GM12875 (cell line): ENCODE measurements around the gene SYT9.

Source experiments
- H3K4me3 ChIP-seq: one replicate; pipeline ENCODE4 v1.5.1; 2011; ENCODE audit warnings: low read depth, low read length, control low read depth
- CTCF ChIP-seq: IDR thresholded peaks from 2 replicates; pipeline ENCODE4 v1.5.1; 2011; ENCODE audit warnings: low read depth, mild to moderate bottlenecking, control low read depth, inconsistent platforms, low read length, moderate library complexity, borderline replicate concordance; ENCODE audit not compliant: insufficient read depth

SYT9 gene

GRCh38 chr11:7445564-7445963 lies 193.9 kb downstream of the SYT9 start:
- no peak overlapping the region for H3K4me3 ChIP-seq
- no peak for TF ChIP-seq CTCF

- no peak overlapping the region for H3K4me3 ChIP-seq
- no peak for TF ChIP-seq CTCF
Observed at GRCh38 chr11:7448201-7448600, 196.5 kb downstream of the SYT9 start.

- no peak overlapping the region for H3K4me3 ChIP-seq
- no peak for TF ChIP-seq CTCF
Observed at GRCh38 chr11:7449211-7449840, 197.6 kb downstream of the SYT9 start.

- no peak for TF ChIP-seq CTCF
- H3K4me3 ChIP-seq, result no peak overlapping the region
Observed at GRCh38 chr11:7449841-7450214, 198.1 kb downstream of the SYT9 start.

- no peak for TF ChIP-seq CTCF
- H3K4me3 ChIP-seq, result no peak overlapping the region
Observed at GRCh38 chr11:7450836-7451235, 199.1 kb downstream of the SYT9 start.

- no peak overlapping the region for H3K4me3 ChIP-seq
- no peak for TF ChIP-seq CTCF
Observed at GRCh38 chr11:7451520-7451919, 199.8 kb downstream of the SYT9 start.

- no peak for TF ChIP-seq CTCF
- H3K4me3 ChIP-seq, result no peak overlapping the region
Observed at GRCh38 chr11:7451952-7452494, 200.3 kb downstream of the SYT9 start.
